GM18511 (cell line): ENCODE results near the gene MTM1.

Experiments
- ATAC-seq: cut with Tn5 transposase; IDR thresholded peaks from one replicate; pipeline ENCODE4 v1.9.1; 2021; ENCODE audit warnings: mild to moderate bottlenecking, moderate library complexity; ENCODE audit not compliant: unreplicated experiment

MTM1 gene

GRCh38 chrX:150651906-150652305 is 83.5 kb downstream of the MTM1 start:
- ATAC-seq, result no peak

GRCh38 chrX:150655788-150656187 is 87.4 kb downstream of the MTM1 start:
- ATAC-seq, result no peak

GRCh38 chrX:150663073-150663472 is 94.7 kb downstream of the MTM1 start:
- no peak for ATAC-seq

GRCh38 chrX:150664290-150664689 is 95.9 kb downstream of the MTM1 start:
- no peak for ATAC-seq

GRCh38 chrX:150676221-150676620 is 107.8 kb downstream of the MTM1 start:
- ATAC-seq, result no peak

- ATAC-seq, result no peak
Observed at GRCh38 chrX:150680974-150681373, 112.6 kb downstream of the MTM1 start.

GRCh38 chrX:150683112-150683511 is 114.7 kb downstream of the MTM1 start:
- no peak for ATAC-seq

GRCh38 chrX:150683536-150684146 is 115.2 kb downstream of the MTM1 start:
- no peak for ATAC-seq

GRCh38 chrX:150688911-150689451 is 120.6 kb downstream of the MTM1 start:
- ATAC-seq, result no peak

GRCh38 chrX:150690126-150690525 is 121.7 kb downstream of the MTM1 start:
- no peak for ATAC-seq

- no peak for ATAC-seq
Observed at GRCh38 chrX:150692296-150692695, 123.9 kb downstream of the MTM1 start.

GRCh38 chrX:150692831-150693724 is 124.7 kb downstream of the MTM1 start, which contains the start of gene MTMR1:
TSS of gene MTMR1 (plus strand) at chrX:150693396. CDS start at chrX:150693531, 135 bp downstream.
- peak; percentile 60 for ATAC-seq

GRCh38 chrX:150693725-150694574 is 125.5 kb downstream of the MTM1 start:
- peak; percentile 78 for ATAC-seq

- ATAC-seq, result no peak
Observed at GRCh38 chrX:150694738-150695410, 126.5 kb downstream of the MTM1 start.

GRCh38 chrX:150696331-150696730 is 127.9 kb downstream of the MTM1 start:
- no peak for ATAC-seq

- ATAC-seq, result no peak
Observed at GRCh38 chrX:150696866-150697265, 128.4 kb downstream of the MTM1 start.

GRCh38 chrX:150697641-150698040 is 129.2 kb downstream of the MTM1 start:
- ATAC-seq, result no peak

- no peak for ATAC-seq
Observed at GRCh38 chrX:150698981-150699380, 130.6 kb downstream of the MTM1 start.

GRCh38 chrX:150700107-150700506 is 131.7 kb downstream of the MTM1 start:
- ATAC-seq, result no peak

GRCh38 chrX:150701377-150701776 is 133.0 kb downstream of the MTM1 start:
- no peak for ATAC-seq
